ENCODE results near the gene ALPK3. TPM values are rescaled to one million over a fixed set of nuclear protein-coding genes. Genes with fewer than 3 reads are reported as not detected.

The ALPK3 gene
- total RNA-seq, 1 experiment from 2014 or later: 17.7 TPM

DNA sequence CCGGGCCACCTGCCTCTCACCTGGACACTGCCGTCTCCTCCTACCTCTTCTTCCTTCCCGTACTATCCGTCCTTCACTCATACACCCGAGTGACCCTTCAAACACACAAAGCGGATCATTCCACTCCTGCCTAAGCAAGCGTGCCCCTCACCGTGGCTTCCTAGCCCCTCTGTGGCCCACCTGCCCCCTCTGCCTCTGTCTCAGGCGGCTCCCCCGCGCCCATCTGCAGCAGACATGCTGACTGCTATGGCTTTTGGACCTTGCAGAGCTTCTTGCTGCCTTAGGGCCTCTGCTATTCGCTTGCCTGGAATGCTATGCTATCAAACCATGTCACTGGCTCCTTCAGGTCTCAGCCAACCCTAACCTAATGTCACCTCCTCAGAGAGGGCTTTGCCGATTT, 105.4 kb downstream of the ALPK3 start:
- no peak for TF ChIP-seq CTCF (conservative IDR thresholded peaks at IDR 0.05)
- Histone ChIP-seq H3K27ac (ENCODE audit: insufficient read length, low read depth, low read length) (no peak overlapping the region), H3K4ac (ENCODE audit: low read depth, low read length) (no peak overlapping the region)

More for the DNA sequence above, 105.4 kb downstream of the ALPK3 start:
- H3K9me3 Mint-ChIP-seq: no peaks in the 10 kb centered on the region
- H3K27me3 Mint-ChIP-seq (ENCODE audit: low read depth): peaks cover 5% of the 10 kb centered on the region; the same call in 1 of the 2 replicates
- H4K20me1 ChIP-seq (ENCODE audit: control insufficient read depth, insufficient read depth, insufficient read length): no peaks in the 10 kb centered on the region
- no peaks in the 10 kb centered on the region for H3K79me1 ChIP-seq (ENCODE audit: insufficient read depth, low read depth, low read length, poor library complexity, severe bottlenecking)
- H3K4me1 ChIP-seq (ENCODE audit: insufficient read depth, low read length): no peaks in the 10 kb centered on the region
- H3K4me1 Mint-ChIP-seq: peaks cover 8 to 9% of the 10 kb centered on the region in 2 experiments; a peak in 1 of 4 replicates
- no peaks in the 10 kb centered on the region for H3K36me3 Mint-ChIP-seq (ENCODE audit: insufficient read depth in 1 of 3, low read depth in 3 of 3)
- H3K9ac ChIP-seq (ENCODE audit: extremely low read depth, insufficient read length, low read length): no peak overlapping the region
- no peak for DNase-seq
- no peak overlapping the region for H3K23ac ChIP-seq (ENCODE audit: insufficient read length, low read depth, low read length)
- no peaks in the 10 kb centered on the region for H3K79me2 ChIP-seq (ENCODE audit: insufficient read depth, low read length)
- H2AK5ac ChIP-seq (ENCODE audit: insufficient read length, low read length): no peak overlapping the region
- no peak overlapping the region for H4K5ac ChIP-seq (ENCODE audit: insufficient read length, low read depth, low read length)
- H3K23me2 ChIP-seq (ENCODE audit: insufficient read length, low read depth, low read length, poor library complexity, severe bottlenecking): no peaks in the 10 kb centered on the region
- no peak overlapping the region for H2BK5ac ChIP-seq (ENCODE audit: insufficient read length, low read length)
- H3K9me3 ChIP-seq (ENCODE audit: control insufficient read depth, low read depth, low read length): no peaks in the 10 kb centered on the region
- no peak overlapping the region for H4K91ac ChIP-seq (ENCODE audit: insufficient read length, low read depth, low read length)
- H3K27me3 ChIP-seq (ENCODE audit: insufficient read depth, low read length): no peaks in the 10 kb centered on the region
- no peak overlapping the region for H2BK15ac ChIP-seq (ENCODE audit: low read depth, low read length)
- H3K4me2 ChIP-seq (ENCODE audit: insufficient read depth, insufficient read length, low read length): no peak overlapping the region
- H3K27ac Mint-ChIP-seq: no peak overlapping the region
- no peak overlapping the region for H2BK12ac ChIP-seq (ENCODE audit: insufficient read length, low read depth, low read length)
- H4K8ac ChIP-seq (replicated peaks; ENCODE audit: insufficient read length, low read depth, low read length): no peak overlapping the region
- no peak overlapping the region for H3K18ac ChIP-seq (ENCODE audit: insufficient read length, low read depth, low read length)
- no peak overlapping the region for H3K4me3 Mint-ChIP-seq
- no peak overlapping the region for H2BK120ac ChIP-seq (ENCODE audit: low read depth, low read length, poor library complexity, severe bottlenecking)
- no peak overlapping the region for H3K56ac ChIP-seq (ENCODE audit: insufficient read length, low read depth, low read length)
- no peak overlapping the region for H2AFZ ChIP-seq (ENCODE audit: low read length)
- no peak overlapping the region for H3K14ac ChIP-seq (ENCODE audit: insufficient read depth, low read length)
- H2BK20ac ChIP-seq (ENCODE audit: low read depth, low read length, poor library complexity, severe bottlenecking): no peak overlapping the region
- no CpG with 5 or more reads among the region's 13 CpGs for WGBS (ENCODE audit: extremely low coverage, insufficient read length, low lambda C conversion rate)
- H3T11ph ChIP-seq (ENCODE audit: low read length): no peak overlapping the region

Other genes with a start within 250 kb of the ALPK3 start
- gene ZSCAN2, start 216.3 kb upstream of the ALPK3 start, total RNA-seq (2021): 28.4 and 31.2 TPM in 2 replicates
- gene WDR73, start 163.1 kb upstream of the ALPK3 start, total RNA-seq (2021): 41.0 and 41.6 TPM in 2 replicates
- gene NMB, start 159.2 kb upstream of the ALPK3 start, total RNA-seq (2021): 11.5 and 12.4 TPM in 2 replicates
- gene SEC11A, start 101.2 kb upstream of the ALPK3 start, total RNA-seq (2021): 250 and 252 TPM in 2 replicates
- gene ZNF592, start 68.8 kb upstream of the ALPK3 start, total RNA-seq (2021): 32.7 and 34.6 TPM in 2 replicates
- gene SLC28A1, start 67.3 kb downstream of the ALPK3 start, total RNA-seq (2021): 0.13 TPM in 1 of 2 replicates, not detected in the other
- gene PDE8A, start 164.5 kb downstream of the ALPK3 start, total RNA-seq (2021): 7.5 and 9.3 TPM in 2 replicates

Measured in H9 (cell line).